Osteoblast (primary cell): ENCODE measurements around the gene SLC2A13. TPM values are rescaled to one million over a fixed set of nuclear protein-coding genes. Genes with fewer than 3 reads are reported as not detected.

Experiments
- DNase-seq: peaks from one replicate; pipeline ENCODE4 v3.0.0; 2011; ENCODE audit warnings: low spot score, mixed read lengths; ENCODE audit not compliant: insufficient read length; ENCODE audit errors: missing footprints
- H2AFZ ChIP-seq: 2 replicates; pipeline ENCODE4 v1.6.0; 2011; ENCODE audit warnings: mild to moderate bottlenecking, low read length
- H3K27ac ChIP-seq: 2 replicates; pipeline ENCODE4 v1.5.1; 2011; ENCODE audit warnings: mild to moderate bottlenecking, low read depth, low read length, moderate library complexity
- H3K27me3 ChIP-seq: 2 replicates; pipeline ENCODE4 v1.6.0; 2012; ENCODE audit warnings: mild to moderate bottlenecking, control low read depth, inconsistent platforms, low read length, moderate library complexity; ENCODE audit not compliant: insufficient read depth
- H3K36me3 ChIP-seq: 2 replicates; pipeline ENCODE4 v1.5.1; 2011; ENCODE audit warnings: mild to moderate bottlenecking, low read length, control low read depth, moderate library complexity; ENCODE audit not compliant: insufficient read depth
- H3K4me1 ChIP-seq: 2 replicates; pipeline ENCODE4 v1.5.1; 2011; ENCODE audit warnings: mild to moderate bottlenecking, low read length, control low read depth, moderate library complexity; ENCODE audit not compliant: insufficient read depth
- H3K4me2 ChIP-seq: 2 replicates; pipeline ENCODE4 v1.6.0; 2011; ENCODE audit warnings: mild to moderate bottlenecking, low read length; ENCODE audit not compliant: insufficient read depth
- H3K4me3 ChIP-seq: fragments of 200-600 bp; sonication (generic); 3 replicates; pipeline ENCODE4 v1.5.1; 2012; ENCODE audit warnings: mild to moderate bottlenecking, low read length, inconsistent platforms; ENCODE audit not compliant: insufficient read depth
- H3K79me2 ChIP-seq: 2 replicates; pipeline ENCODE4 v1.6.0; 2012; ENCODE audit warnings: mild to moderate bottlenecking, low read length, control low read depth, inconsistent platforms; ENCODE audit not compliant: insufficient read depth
- H3K9me3 ChIP-seq: 2 replicates; pipeline ENCODE4 v1.5.1; 2011; ENCODE audit warnings: low read depth, low read length, control low read depth
- H4K20me1 ChIP-seq: 2 replicates; pipeline ENCODE4 v1.6.0; 2012; ENCODE audit warnings: mild to moderate bottlenecking, low read length, control low read depth; ENCODE audit not compliant: insufficient read depth
- CTCF ChIP-seq: IDR thresholded peaks from 2 replicates; pipeline ENCODE4 v1.5.1; 2011; ENCODE audit warnings: mild to moderate bottlenecking, low read depth, low read length, moderate library complexity; ENCODE audit errors: extremely low read depth
- total RNA-seq: library from RNA; depleted of rRNA; stranded (reverse); fragments of >200 nt; gene quantifications from 2 replicates; pipeline ENCODE4 v1.2.3, GENCODE V29; 2012

Gene SLC2A13
- total RNA-seq, 1 donor: 12.3 TPM

- no peak for DNase-seq
- no peaks in the 10 kb centered on the region for H3K27me3 ChIP-seq
- TF ChIP-seq CTCF: no peak
- H3K4me2 ChIP-seq: peak overlapping the region; percentile 7
- no peak overlapping the region for H3K4me3 ChIP-seq
- no peaks in the 10 kb centered on the region for H3K36me3 ChIP-seq
- no peaks in the 10 kb centered on the region for H4K20me1 ChIP-seq
- peak overlapping the region; percentile 74 for H3K27ac ChIP-seq
- no peaks in the 10 kb centered on the region for H3K79me2 ChIP-seq
- H3K4me1 ChIP-seq: peaks cover 12% of the 10 kb centered on the region
- peak overlapping the region; percentile 17 for H2AFZ ChIP-seq
- H3K9me3 ChIP-seq: no peaks in the 10 kb centered on the region
These were observed 88.4 kb downstream of the SLC2A13 start for GRCh38 chr12:40017488-40017887.

- no peaks in the 10 kb centered on the region for H3K36me3 ChIP-seq
- peak overlapping the region; percentile 74 for H3K27ac ChIP-seq
- peaks cover 12% of the 10 kb centered on the region for H3K4me1 ChIP-seq
- no peaks in the 10 kb centered on the region for H3K79me2 ChIP-seq
- DNase-seq: no peak
- no peak for TF ChIP-seq CTCF
- peak overlapping the region; percentile 7 for H3K4me2 ChIP-seq
- no peaks in the 10 kb centered on the region for H4K20me1 ChIP-seq
- peak overlapping the region; percentile 17 for H2AFZ ChIP-seq
- H3K4me3 ChIP-seq: no peak overlapping the region
- H3K9me3 ChIP-seq: no peaks in the 10 kb centered on the region
- no peaks in the 10 kb centered on the region for H3K27me3 ChIP-seq
These were observed 88.9 kb downstream of the SLC2A13 start for GRCh38 chr12:40016980-40017379.

- Histone ChIP-seq H3K27me3 (no peaks in the 10 kb centered on the region), H3K9me3 (no peaks in the 10 kb centered on the region), H3K4me3 (no peak overlapping the region), H4K20me1 (no peaks in the 10 kb centered on the region), H3K79me2 (no peaks in the 10 kb centered on the region), H2AFZ (no peak overlapping the region), H3K36me3 (no peaks in the 10 kb centered on the region), H3K27ac (no peak overlapping the region), H3K4me2 (no peak overlapping the region), H3K4me1 (peaks cover 17% of the 10 kb centered on the region)
- no peak for TF ChIP-seq CTCF
- no peak for DNase-seq
These were observed 90.0 kb downstream of the SLC2A13 start for GRCh38 chr12:40015881-40016280.

- no peaks in the 10 kb centered on the region for H3K9me3 ChIP-seq
- no peak for DNase-seq
- H3K4me3 ChIP-seq: no peak overlapping the region
- H3K27ac ChIP-seq: no peak overlapping the region
- H4K20me1 ChIP-seq: no peaks in the 10 kb centered on the region
- H3K4me1 ChIP-seq: peaks cover 17% of the 10 kb centered on the region
- H2AFZ ChIP-seq: no peak overlapping the region
- no peak overlapping the region for H3K4me2 ChIP-seq
- TF ChIP-seq CTCF: no peak
- H3K79me2 ChIP-seq: no peaks in the 10 kb centered on the region
- H3K36me3 ChIP-seq: no peaks in the 10 kb centered on the region
- H3K27me3 ChIP-seq: no peaks in the 10 kb centered on the region
These were observed 90.5 kb downstream of the SLC2A13 start for GRCh38 chr12:40015345-40015744.
